ENCODE data around the gene CD320. TPM values are rescaled to one million over a fixed set of nuclear protein-coding genes. Genes with fewer than 3 reads are reported as not detected.
A peak's percentile ranks its signal among the peaks of the same experiment; 100 is the strongest.

The CD320 gene
- total RNA-seq, 2 donors from 2014 or later = 21.7 to 58.1 TPM

GRCh38 chr19:8307400-8307964, 676 bp downstream of the CD320 start:
- Histone ChIP-seq H3K9me3 (no peaks in the 10 kb centered on the region), H3K36me3 (peaks cover 13% of the 10 kb centered on the region), H3K4me3 (peak overlapping the region; percentile 82), H3K27me3 (replicated peaks; ENCODE audit: insufficient read depth) (no peaks in the 10 kb centered on the region), H3K4me1 (ENCODE audit: control insufficient read depth in 1 of 2, low read depth in 2 of 2) (peaks cover 14 to 27% of the 10 kb centered on the region in 2 donors), H3K27ac (peak overlapping the region; percentile 2 to 5)
- ATAC-seq (ENCODE audit: insufficient number of reproducible peaks, low FRiP score, low read depth) = no peak
- TF ChIP-seq CTCF (IDR thresholded peaks at IDR 0.05) = no peak
- DNase-seq (ENCODE audit: low spot score) = no peak

- H3K9me3 ChIP-seq = no peaks in the 10 kb centered on the region
- no peak for TF ChIP-seq CTCF (IDR thresholded peaks at IDR 0.05)
- H3K4me1 ChIP-seq (ENCODE audit: control insufficient read depth in 1 of 2, low read depth in 2 of 2) = peaks cover 14 to 27% of the 10 kb centered on the region in 2 donors
- no peak overlapping the region for H3K4me3 ChIP-seq
- peaks cover 11% of the 10 kb centered on the region for H3K36me3 ChIP-seq
- no peaks in the 10 kb centered on the region for H3K27me3 ChIP-seq (replicated peaks; ENCODE audit: insufficient read depth)
- ATAC-seq (ENCODE audit: insufficient number of reproducible peaks, low FRiP score, low read depth) (no peak), DNase-seq (ENCODE audit: low spot score) (no peak)
- no peak overlapping the region for H3K27ac ChIP-seq
Observed at GRCh38 chr19:8306235-8307054, 1.7 kb downstream of the CD320 start.

- ATAC-seq (ENCODE audit: insufficient number of reproducible peaks, low FRiP score, low read depth) (no peak), DNase-seq (ENCODE audit: low spot score) (no peak)
- peaks cover 14 to 27% of the 10 kb centered on the region in 2 donors for H3K4me1 ChIP-seq (ENCODE audit: control insufficient read depth in 1 of 2, low read depth in 2 of 2)
- H3K27ac ChIP-seq = no peak overlapping the region
- peaks cover 4% of the 10 kb centered on the region for H3K36me3 ChIP-seq
- TF ChIP-seq CTCF (IDR thresholded peaks at IDR 0.05) = no peak
- no peaks in the 10 kb centered on the region for H3K27me3 ChIP-seq (replicated peaks; ENCODE audit: insufficient read depth)
- H3K9me3 ChIP-seq = no peaks in the 10 kb centered on the region
- no peak overlapping the region for H3K4me3 ChIP-seq
Observed at GRCh38 chr19:8305798-8306197, 2.4 kb downstream of the CD320 start.

GRCh38 chr19:8304841-8305621, 3.1 kb downstream of the CD320 start:
- no peak for TF ChIP-seq CTCF (IDR thresholded peaks at IDR 0.05)
- H3K9me3 ChIP-seq = no peaks in the 10 kb centered on the region
- H3K36me3 ChIP-seq = no peaks in the 10 kb centered on the region
- H3K4me1 ChIP-seq (ENCODE audit: control insufficient read depth in 1 of 2, low read depth in 2 of 2) = peaks cover 14 to 27% of the 10 kb centered on the region in 2 donors
- no peak overlapping the region for H3K27ac ChIP-seq
- no peaks in the 10 kb centered on the region for H3K27me3 ChIP-seq (replicated peaks; ENCODE audit: insufficient read depth)
- no peak overlapping the region for H3K4me3 ChIP-seq
- no peak for DNase-seq (ENCODE audit: low spot score)
- no peak for ATAC-seq (ENCODE audit: insufficient number of reproducible peaks, low FRiP score, low read depth)

GRCh38 chr19:8302734-8303133, 5.4 kb downstream of the CD320 start:
- peaks cover 5 to 13% of the 10 kb centered on the region in 2 donors for H3K4me1 ChIP-seq (ENCODE audit: control insufficient read depth in 1 of 2, low read depth in 2 of 2)
- no peaks in the 10 kb centered on the region for H3K36me3 ChIP-seq
- H3K9me3 ChIP-seq = no peaks in the 10 kb centered on the region
- no peaks in the 10 kb centered on the region for H3K27me3 ChIP-seq (replicated peaks; ENCODE audit: insufficient read depth)
- no peak for DNase-seq (ENCODE audit: low spot score)
- no peak for TF ChIP-seq CTCF (IDR thresholded peaks at IDR 0.05)
- ATAC-seq (ENCODE audit: insufficient number of reproducible peaks, low FRiP score, low read depth) = no peak
- H3K4me3 ChIP-seq = no peak overlapping the region
- no peak overlapping the region for H3K27ac ChIP-seq

All from thoracic aorta (tissue), 2 donors.